Measurements from ENCODE around the gene LBHD2.
"Not testable (repeated sequence)": the region's sequence is repeated elsewhere in the genome, so short reads cannot be mapped to it uniquely, and the experiment has no call there.

DNA sequence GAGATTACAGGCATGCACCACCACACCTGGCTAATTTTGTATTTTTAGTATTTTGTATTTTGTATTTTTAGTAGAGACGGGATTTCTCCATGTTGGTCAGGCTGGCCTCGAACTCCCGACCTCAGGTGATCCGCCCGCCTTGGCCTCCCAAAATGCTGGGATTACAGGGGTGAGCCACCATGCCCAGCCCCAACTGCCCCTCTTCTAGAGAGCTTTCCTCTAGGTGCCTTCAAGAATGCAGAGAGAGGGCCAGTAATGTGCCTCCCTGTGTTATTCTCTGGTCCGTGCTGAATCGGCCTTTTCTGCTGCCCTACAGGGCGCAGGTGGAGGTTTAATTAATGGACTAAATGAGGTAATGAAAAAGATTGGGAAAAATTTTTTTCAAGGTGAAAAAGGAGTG is 35.5 kb downstream of the LBHD2 start:
- TF ChIP-seq JUND (IDR thresholded peaks at IDR 0.05; ENCODE audit: low read length); CTCF (IDR thresholded peaks at IDR 0.05; ENCODE audit: control extremely low read depth in 1 of 3, insufficient read depth in 1 of 3, low read depth in 1 of 3, low read length in 3 of 3); NANOG (IDR thresholded peaks at IDR 0.05; ENCODE audit: insufficient read depth, low read depth, low read length, poor library complexity, severe bottlenecking); TAF1 (IDR thresholded peaks at IDR 0.05; ENCODE audit: low read depth, low read length); TBP (IDR thresholded peaks at IDR 0.05; ENCODE audit: low read depth, low read length); POLR2A (IDR thresholded peaks at IDR 0.05; ENCODE audit: control extremely low read depth in 1 of 2, low read depth in 2 of 2, low read length in 2 of 2); MAFK (IDR thresholded peaks at IDR 0.05; ENCODE audit: low read depth, low read length); SP2 (IDR thresholded peaks at IDR 0.05; ENCODE audit: low read length); SAP30 (IDR thresholded peaks at IDR 0.05; ENCODE audit: insufficient read depth, insufficient replicate concordance, low read length); NRF1 (IDR thresholded peaks at IDR 0.05; ENCODE audit: low read depth, low read length); SIN3A (conservative IDR thresholded peaks at IDR 0.05 in 1 of 2, IDR thresholded peaks at IDR 0.05 in 1 of 2; ENCODE audit: low read depth in 1 of 2, low read length in 2 of 2): not testable (repeated sequence)
- TF ChIP-seq, protein P1, sequence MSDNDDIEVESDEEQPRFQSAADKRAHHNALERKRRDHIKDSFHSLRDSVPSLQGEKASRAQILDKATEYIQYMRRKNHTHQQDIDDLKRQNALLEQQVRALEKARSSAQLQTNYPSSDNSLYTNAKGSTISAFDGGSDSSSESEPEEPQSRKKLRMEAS (IDR thresholded peaks at IDR 0.05), result not testable (repeated sequence)
